Measurements from ENCODE around the gene TCF15.
A peak's percentile ranks its signal among the peaks of the same experiment; 100 is the strongest.
"Not testable (repeated sequence)": the region's sequence is repeated elsewhere in the genome, so short reads cannot be mapped to it uniquely, and the experiment has no call there.

Gene TCF15

DNA sequence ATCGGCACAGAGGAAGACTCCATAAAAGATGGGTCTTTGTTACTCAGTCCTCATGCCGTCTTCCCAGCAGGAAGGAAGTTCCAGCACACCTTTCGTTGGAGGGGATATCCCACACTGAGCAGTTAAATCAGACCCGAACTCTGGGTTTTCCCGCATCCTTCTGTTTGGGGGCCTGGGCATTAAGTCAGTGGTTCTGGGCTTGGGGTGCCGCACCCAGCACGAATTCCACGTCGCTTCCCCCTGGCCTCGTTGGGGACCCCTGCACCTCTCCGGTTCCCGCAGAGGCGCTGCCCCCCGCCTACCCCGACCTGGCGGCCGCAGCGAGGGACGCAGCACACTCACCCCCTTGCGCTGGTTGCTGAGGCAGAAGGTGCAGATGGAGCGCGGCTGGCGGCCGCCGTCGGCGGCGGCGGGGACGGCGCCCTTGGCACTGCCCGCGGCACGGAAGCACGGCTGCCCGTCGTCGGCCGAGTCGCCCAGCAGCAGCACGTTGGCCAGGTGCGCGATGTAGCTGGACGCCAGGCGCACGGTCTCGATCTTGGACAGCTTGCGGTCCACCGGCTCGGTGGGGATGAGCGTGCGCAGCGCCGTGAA is 641 bp downstream of the TCF15 start:
- DNase-seq: no peak

DNA sequence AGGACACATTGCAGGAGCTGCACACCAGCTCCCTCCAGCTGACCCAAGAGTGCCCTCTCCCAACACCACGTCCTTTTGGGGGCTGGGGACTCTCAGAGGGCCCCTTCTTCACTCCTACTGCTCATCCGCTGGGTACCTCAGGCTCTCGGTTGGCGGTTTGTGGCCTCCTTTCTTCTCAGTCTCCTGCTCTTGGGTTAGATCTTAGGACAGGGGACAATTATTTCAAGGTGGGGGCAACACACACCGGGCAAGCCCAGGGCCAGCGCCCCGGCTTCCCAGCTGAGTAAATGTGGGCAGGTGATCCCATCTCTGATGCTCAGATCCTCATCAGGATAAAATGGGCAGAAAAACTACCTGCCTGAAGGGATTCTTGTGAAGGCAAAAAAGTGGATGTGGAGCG is 1.1 kb downstream of the TCF15 start:
- no peak for DNase-seq

DNA sequence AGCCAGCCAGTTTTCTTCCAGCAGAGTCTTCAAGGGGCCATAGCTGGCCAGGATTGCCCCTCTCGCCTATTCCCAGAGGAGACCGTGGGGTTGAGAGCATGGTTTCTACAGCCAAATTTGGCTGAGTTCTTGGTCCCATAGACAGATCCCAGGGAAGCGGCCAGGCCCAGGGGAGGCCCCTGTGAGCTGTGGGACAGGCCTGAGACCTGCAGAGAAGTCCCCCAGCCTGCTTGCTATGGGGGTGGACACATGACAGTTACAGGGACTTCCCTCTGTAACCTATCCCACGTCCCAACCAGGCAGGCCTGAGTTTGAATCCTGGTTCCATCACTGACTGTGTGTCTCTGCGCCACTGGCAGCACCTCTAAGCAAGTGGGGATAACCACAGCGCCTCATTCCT is 2.6 kb downstream of the TCF15 start:
- DNase-seq: no peak

DNA sequence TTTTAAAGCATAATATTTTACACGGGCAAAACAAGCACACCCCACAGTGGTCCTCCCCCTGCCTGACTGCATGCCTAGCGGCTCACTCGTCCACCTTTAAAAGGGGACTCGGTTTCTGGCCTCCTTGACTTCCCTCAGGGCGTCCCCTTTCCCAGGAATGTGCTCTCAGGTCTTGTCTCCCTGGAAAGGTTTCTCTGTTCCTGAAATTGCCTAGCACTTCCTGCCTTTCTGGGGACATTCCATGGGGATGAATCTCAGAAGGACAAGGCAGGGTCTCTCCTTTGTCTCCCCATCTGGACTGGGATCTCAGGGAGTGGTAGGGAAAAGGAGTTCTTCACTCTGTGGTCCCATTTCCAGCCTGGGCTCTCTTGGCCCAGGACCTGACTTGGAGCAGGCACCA is 4.9 kb downstream of the TCF15 start:
- no peak for DNase-seq

DNA sequence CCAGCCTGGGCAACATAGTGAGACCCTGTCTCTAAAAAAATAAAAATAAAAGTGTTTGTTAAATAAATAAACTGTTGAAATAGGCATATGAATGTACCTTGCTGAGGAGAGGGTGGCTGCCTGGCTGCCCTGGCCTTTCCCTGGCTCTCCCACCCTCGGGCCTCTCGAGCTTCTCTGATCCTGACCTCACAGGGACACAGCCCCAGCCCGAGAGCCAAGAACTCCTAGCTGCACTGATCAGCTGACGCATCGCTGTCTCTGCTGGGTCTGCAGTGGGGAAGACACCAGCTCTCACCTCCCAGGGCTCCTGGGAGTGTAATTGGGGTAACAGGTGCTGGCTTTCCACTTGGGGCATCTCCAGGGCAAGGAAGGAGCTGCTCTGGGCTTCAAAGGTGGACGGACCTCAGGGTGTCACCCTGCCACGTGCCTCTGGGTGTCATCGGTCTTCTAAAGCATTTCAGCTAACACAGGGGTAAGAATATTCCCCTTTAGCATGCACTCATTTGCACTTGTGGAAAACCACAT is 6.9 kb downstream of the TCF15 start:
- DNase-seq: no peak

- DNase-seq: no peak
Measured at GRCh38 chr20:602111-602970, 7.8 kb downstream of the TCF15 start.

- DNase-seq: no peak
Measured at GRCh38 chr20:600736-601135, 9.4 kb downstream of the TCF15 start.

DNA sequence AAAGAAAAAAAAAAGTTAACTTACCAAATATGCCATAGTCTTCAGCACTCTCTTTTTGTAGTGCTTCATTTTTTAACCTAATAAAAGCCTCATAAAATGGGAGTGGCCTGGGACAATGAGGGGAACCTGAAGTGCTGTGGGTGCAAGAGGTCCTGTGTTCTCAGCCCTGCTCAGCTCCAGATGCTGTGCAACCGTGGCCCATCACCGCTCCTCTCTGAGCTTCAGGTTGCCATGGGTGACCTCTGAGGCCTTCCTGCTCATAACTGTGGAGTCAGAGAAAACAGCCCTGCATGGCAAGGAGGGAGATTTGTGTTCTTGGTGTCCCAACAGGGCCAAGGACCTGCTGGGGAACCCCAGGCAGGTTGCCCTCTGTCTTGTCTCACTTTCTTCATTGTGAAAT is 10.0 kb downstream of the TCF15 start:
- DNase-seq: no peak

DNA sequence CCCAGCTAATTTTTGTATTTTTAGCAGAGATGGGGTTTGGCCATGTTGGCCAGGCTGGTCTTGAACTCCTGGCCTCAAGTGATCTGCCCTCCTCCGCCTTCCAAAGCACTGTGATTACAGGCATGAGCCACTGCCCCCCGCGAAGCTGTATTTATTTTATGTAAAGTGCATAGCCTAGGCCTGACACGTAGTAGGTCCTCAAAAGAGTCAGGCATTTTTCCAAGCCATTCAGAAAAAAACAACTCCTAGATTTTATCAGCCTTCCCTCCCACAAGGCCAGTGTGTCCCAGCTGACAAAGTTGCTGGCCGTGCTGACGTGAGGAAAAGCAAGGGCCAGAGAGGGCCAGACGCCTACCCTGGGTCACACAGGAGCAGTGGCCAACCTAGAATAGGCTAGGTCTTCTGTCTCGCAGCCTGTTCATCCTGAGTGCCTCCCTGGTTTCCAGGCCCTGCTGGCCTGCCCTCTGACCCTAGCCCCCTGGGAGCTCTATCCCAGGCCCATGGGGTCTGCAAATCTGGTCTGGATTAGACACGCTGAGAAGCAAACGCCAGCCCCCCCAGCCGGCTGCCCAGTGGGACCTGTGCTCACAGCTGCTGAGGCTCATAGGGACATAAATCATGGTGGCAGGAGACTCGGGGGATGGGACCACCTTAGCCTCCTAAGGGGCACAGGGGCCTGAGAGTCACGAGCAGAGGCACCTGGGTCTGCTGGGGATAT is 11.8 kb downstream of the TCF15 start:
- no peak for DNase-seq

- DNase-seq: no peak
Measured at GRCh38 chr20:597560-597959, 12.5 kb downstream of the TCF15 start.

- no peak for DNase-seq
Measured at GRCh38 chr20:595330-596308, 14.5 kb downstream of the TCF15 start.

DNA sequence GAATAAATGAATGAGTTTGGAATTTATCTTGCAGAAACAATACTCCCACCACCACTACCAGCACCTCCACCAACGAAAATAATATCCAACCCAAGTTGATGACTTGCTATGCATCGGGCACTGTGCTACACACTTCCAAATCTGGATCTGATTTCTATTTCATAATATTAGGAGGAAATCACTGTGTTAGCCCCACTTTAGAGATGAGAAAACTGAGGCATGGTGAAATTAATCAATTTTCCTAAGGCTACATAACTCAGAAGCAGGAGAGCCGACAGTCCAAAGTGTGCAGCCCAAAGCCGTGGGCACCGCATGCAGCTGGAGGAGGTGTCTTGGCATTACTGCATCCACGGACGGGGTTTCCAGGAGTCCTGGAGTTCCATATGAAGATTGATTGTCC is 17.6 kb downstream of the TCF15 start:
- no peak for DNase-seq

DNA sequence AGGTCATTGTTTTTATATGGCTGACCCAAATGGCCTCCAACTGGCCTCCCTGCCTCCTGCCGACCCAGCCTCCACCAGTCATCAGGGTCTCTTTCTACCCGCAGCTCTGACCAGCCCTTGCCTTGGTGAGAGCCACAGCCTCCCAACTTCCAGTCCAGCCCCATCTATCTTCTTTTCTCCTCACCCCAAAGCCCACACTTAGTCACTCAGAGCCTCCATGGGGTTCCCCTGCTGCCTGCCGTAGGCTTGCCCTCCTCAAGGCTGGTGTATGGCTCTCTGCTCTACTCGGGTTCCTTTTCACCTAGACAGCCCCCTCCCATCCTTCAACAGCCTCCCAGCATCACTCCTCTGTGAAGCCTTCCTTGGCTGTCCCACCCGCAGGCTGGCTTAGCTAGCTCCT is 18.2 kb downstream of the TCF15 start:
- no peak for DNase-seq

- no peak for DNase-seq
Measured at GRCh38 chr20:588932-589672, 21.0 kb downstream of the TCF15 start.

DNA sequence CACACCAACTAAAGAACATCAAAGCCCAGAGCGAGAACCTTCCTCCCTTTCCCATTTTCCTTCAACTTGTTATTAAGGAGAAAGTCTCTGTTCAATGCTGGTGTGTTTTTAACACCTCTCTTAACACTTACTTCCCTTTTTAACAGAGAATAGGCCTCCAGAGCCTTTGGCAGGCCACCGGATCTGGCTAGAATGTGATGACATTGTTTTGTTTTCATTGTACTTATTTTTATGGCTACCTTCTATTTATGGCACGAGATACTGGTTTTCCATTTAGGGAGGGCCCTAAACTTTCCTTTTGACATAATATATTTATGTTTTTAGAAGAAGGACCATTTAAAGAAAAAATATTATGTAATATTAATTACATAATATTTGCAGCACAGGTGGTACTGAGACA is 21.6 kb downstream of the TCF15 start:
- no peak for DNase-seq

GRCh38 chr20:584971-585301 is 25.2 kb downstream of the TCF15 start:
- no peak for DNase-seq

GRCh38 chr20:584161-584970 is 25.7 kb downstream of the TCF15 start:
- peak; percentile 3 for DNase-seq

DNA sequence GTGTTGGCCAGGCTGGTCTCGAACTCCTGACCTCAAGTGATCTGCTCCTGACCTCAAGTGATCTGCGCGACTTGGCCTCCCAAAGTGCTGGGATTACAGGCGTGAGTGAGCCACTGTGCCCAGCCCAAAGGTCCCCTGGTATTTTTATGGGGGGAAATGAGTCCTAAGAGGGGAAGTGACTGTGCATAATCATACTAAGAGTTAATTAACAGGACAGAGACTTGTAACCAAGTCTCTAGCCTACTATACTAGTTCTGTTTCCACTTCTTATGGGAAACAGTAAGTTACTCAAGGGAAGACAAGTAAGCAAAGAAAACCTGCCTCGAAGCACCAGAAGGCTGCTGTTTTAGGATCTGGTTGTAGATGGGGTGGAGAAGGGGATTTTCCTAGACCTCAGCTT is 27.9 kb downstream of the TCF15 start:
- no peak for DNase-seq

- not testable (repeated sequence) for DNase-seq
Measured at GRCh38 chr20:578940-579690, 31.0 kb downstream of the TCF15 start.

GRCh38 chr20:577167-577791 is 32.8 kb downstream of the TCF15 start:
- no peak for DNase-seq

All from CD4-positive, alpha-beta T cell treated with Interleukin-10 for 1 hour (primary cell).